Thyroid gland (tissue), 4 donors: ENCODE results near the gene PGLYRP2. TPM values are rescaled to one million over a fixed set of nuclear protein-coding genes. Genes with fewer than 3 reads are reported as not detected.

Experiments
- DNase-seq, 2 donors: peaks; one replicate each; pipeline ENCODE4 v3.0.0-alpha.2; 2019
- H3K27ac ChIP-seq, 3 donors: fragments of 200-600 bp; sonication (generic); 1 replicate in 2 of 3; 2 replicates in 1 of 3; pipeline ENCODE4 v1.5.1; 2016 to 2019; ENCODE audit warnings: mild to moderate bottlenecking in 1 of 3, moderate library complexity in 1 of 3
- H3K27me3 ChIP-seq: fragments of 200-600 bp; sonication (generic); one replicate; pipeline ENCODE4 v1.5.1; 2019
- H3K36me3 ChIP-seq, 2 donors: fragments of 200-600 bp; sonication (generic); one replicate each; pipeline ENCODE4 v1.5.1; 2016 to 2019
- H3K4me1 ChIP-seq, 2 donors: fragments of 200-600 bp; sonication (generic); one replicate each; pipeline ENCODE4 v1.5.1; 2017 to 2019
- H3K4me3 ChIP-seq, 3 donors: fragments of 200-600 bp; sonication (generic); replicated peaks in 1 of 3; 1 replicate in 2 of 3; 2 replicates in 1 of 3; pipeline ENCODE4 v1.5.1; 2016; ENCODE audit warnings: mild to moderate bottlenecking in 1 of 3
- H3K9me3 ChIP-seq: fragments of 200-600 bp; sonication (generic); one replicate; pipeline ENCODE4 v1.5.1; 2017
- CTCF ChIP-seq, 6 experiments: fragments of 200-600 bp in 3 of 6; fragments of 450-650 bp in 3 of 6; sonication (generic) in 3 of 6; IDR thresholded peaks; one replicate each; pipeline ENCODE4 v1.5.1; 2016 to 2019; ENCODE audit warnings: antibody characterized with exemption in 6 of 6, mild to moderate bottlenecking in 2 of 6, inconsistent platforms in 1 of 6, moderate library complexity in 1 of 6
- POLR2A ChIP-seq, 2 donors: fragments of 450-650 bp; IDR thresholded peaks; one replicate each; pipeline ENCODE4 v1.6.1; 2017; ENCODE audit warnings: antibody characterized with exemption in 2 of 2, mild to moderate bottlenecking in 2 of 2, moderate library complexity in 1 of 2
- WGBS, 2 donors: methylation state at CpG; one replicate each; pipeline ENCODE4 v1.1.5; 2017; 5-methylcytosine and 5-hydroxymethylcytosine counted together
- intact Hi-C: fragments of 100-400 bp; cut with DNase I; formaldehyde crosslinking; loops from one replicate; pipeline ENCODE4 v1.15.1; 2023
- total RNA-seq, 4 donors: library from RNA; depleted of rRNA; stranded (reverse); fragments of >200 nt; gene quantifications; one replicate each; pipeline ENCODE4 v1.2.3, GENCODE V29; 2016

PGLYRP2 gene
- total RNA-seq, 4 donors from 2014 or later: not detected

DNA sequence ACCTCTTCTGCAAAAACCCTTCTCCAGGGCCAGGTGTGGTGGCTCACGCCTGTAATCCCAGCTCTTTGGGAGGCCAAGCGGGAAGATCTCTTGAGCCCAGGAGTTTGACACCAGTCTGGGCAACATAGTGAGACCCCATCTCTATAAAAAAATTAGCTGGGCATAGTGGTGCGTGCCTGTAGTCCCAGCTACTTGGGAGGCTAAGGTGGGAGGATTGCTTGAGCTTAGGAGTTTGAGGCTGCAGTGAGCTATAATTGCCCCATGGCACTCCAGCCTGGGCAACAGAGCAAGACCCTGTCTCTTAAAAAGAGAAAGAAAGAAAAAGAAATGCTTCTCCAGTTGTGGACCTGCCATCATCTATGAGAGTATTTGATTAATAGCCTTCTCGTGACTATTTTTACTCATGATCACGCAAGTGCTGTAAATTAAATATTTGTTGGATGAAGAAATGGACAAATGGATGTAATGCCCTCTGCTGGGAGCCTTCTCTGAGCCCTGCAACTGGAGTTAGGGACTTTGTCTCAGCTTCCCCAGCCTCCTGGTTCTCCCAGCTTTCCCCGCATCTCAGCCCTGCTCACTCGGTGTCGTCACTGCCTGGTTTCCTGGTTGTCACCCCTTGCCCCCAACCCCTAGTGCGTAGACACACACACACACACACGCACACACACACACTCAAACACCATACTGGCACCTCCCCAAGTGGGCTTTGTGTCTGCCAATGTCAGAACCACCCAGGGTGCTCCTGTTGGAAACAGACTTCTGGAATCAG is 41.8 kb downstream of the PGLYRP2 start:
- no peak overlapping the region for H3K4me3 ChIP-seq
- H3K36me3 ChIP-seq: no peaks in the 10 kb centered on the region
- WGBS, 2 donors: 89 to 91% methylated on average over 10 of the region's 10 CpGs
- peaks cover 5 to 6% of the 10 kb centered on the region in 2 donors for H3K4me1 ChIP-seq
- H3K27ac ChIP-seq: no peak overlapping the region
- no peaks in the 10 kb centered on the region for H3K9me3 ChIP-seq
- H3K27me3 ChIP-seq: no peaks in the 10 kb centered on the region
- DNase-seq: no peak
- no peak for TF ChIP-seq POLR2A (IDR thresholded peaks at IDR 0.05)
- TF ChIP-seq CTCF (IDR thresholded peaks at IDR 0.05): no peak
- intact Hi-C loops: no loop called here

DNA sequence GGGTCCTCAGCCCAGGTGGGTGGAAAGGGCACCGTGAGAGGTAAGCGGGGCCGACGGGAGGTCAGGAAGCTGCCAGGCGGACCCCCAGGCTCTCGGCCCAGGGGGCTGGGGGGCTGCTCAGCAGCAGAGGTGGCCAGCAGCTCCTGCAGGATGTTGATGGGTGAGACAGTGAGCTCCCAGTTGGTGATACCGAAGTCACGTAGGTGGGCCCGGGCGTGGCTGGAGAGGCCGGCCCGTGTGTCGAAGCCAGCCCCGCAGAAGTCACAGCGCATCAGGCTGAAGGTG is 42.5 kb downstream of the PGLYRP2 start:
- H3K4me3 ChIP-seq: no peak overlapping the region
- H3K9me3 ChIP-seq: no peaks in the 10 kb centered on the region
- intact Hi-C loops: no loop called here
- TF ChIP-seq CTCF (IDR thresholded peaks at IDR 0.05): no peak
- TF ChIP-seq POLR2A (IDR thresholded peaks at IDR 0.05): no peak
- no peak for DNase-seq
- H3K4me1 ChIP-seq: peaks cover 6% of the 10 kb centered on the region in 2 donors
- H3K27me3 ChIP-seq: no peaks in the 10 kb centered on the region
- H3K27ac ChIP-seq: no peak overlapping the region
- H3K36me3 ChIP-seq: no peaks in the 10 kb centered on the region
- WGBS, 2 donors: 89 to 92% methylated on average over 13 to 15 of the region's 15 CpGs

- intact Hi-C loops: no loop called here
- H3K36me3 ChIP-seq: no peaks in the 10 kb centered on the region
- no peak overlapping the region for H3K4me3 ChIP-seq
- H3K27me3 ChIP-seq: no peaks in the 10 kb centered on the region
- H3K4me1 ChIP-seq: peaks cover 12% of the 10 kb centered on the region in 2 donors
- WGBS, 2 donors: 93 to 94% methylated on average over 10 of the region's 10 CpGs
- DNase-seq: no peak
- no peak overlapping the region for H3K27ac ChIP-seq
- TF ChIP-seq CTCF (IDR thresholded peaks at IDR 0.05) (no peak), POLR2A (IDR thresholded peaks at IDR 0.05) (no peak)
- no peaks in the 10 kb centered on the region for H3K9me3 ChIP-seq
These were observed 43.1 kb downstream of the PGLYRP2 start for GRCh38 chr19:15436012-15436825.

- TF ChIP-seq CTCF (IDR thresholded peaks at IDR 0.05): no peak
- no peak for TF ChIP-seq POLR2A (IDR thresholded peaks at IDR 0.05)
- no peaks in the 10 kb centered on the region for H3K9me3 ChIP-seq
- peak overlapping the region in 2 of 3 donors; percentile 53 to 58 for H3K4me3 ChIP-seq
- intact Hi-C loops: loop anchor here (2.0 kb wide), 1 partner anchor 15 kb away; the partner anchor contains the start of gene WIZ
- no peak for DNase-seq
- H3K4me1 ChIP-seq: peaks cover 16 to 23% of the 10 kb centered on the region in 2 donors
- no peaks in the 10 kb centered on the region for H3K27me3 ChIP-seq
- peak overlapping the region in 2 of 3 donors; percentile 63 to 85 for H3K27ac ChIP-seq
- WGBS, 2 donors: 55 to 65% methylated on average over 6 to 8 of the region's 8 CpGs
- H3K36me3 ChIP-seq: no peaks in the 10 kb centered on the region
These were observed 45.7 kb downstream of the PGLYRP2 start for GRCh38 chr19:15433519-15434069.
